Gastroesophageal sphincter (tissue), 3 donors: ENCODE results near the gene CCDC117.

Source experiments
- CTCF ChIP-seq, 4 experiments: fragments of 200-600 bp in 2 of 4; fragments of 450-650 bp in 2 of 4; sonication (generic) in 1 of 4; IDR thresholded peaks; one replicate each; pipeline ENCODE4 v1.5.1; 2017 to 2019; ENCODE audit warnings: antibody characterized with exemption in 4 of 4, mild to moderate bottlenecking in 2 of 4, moderate library complexity in 2 of 4
- POLR2A ChIP-seq, 2 donors: fragments of 450-650 bp; IDR thresholded peaks; one replicate each; pipeline ENCODE4 v1.6.1; 2017; ENCODE audit warnings: antibody characterized with exemption in 2 of 2, mild to moderate bottlenecking in 2 of 2, moderate library complexity in 1 of 2
- POLR2AphosphoS5 ChIP-seq: sonication (generic); formaldehyde crosslinking; IDR thresholded peaks from one replicate; pipeline ENCODE4 v1.6.1; 2017; ENCODE audit warnings: antibody characterized with exemption

GRCh38 chr22:28759861-28760560 is 12.5 kb upstream of the CCDC117 start:
- no peak for TF ChIP-seq CTCF (IDR thresholded peaks at IDR 0.05)
- no peak for TF ChIP-seq POLR2A (IDR thresholded peaks at IDR 0.05)
- no peak for TF ChIP-seq POLR2AphosphoS5
